ENCODE data around the gene HSF5. TPM values are rescaled to one million over a fixed set of nuclear protein-coding genes. Genes with fewer than 3 reads are reported as not detected.

Gene HSF5
- total and polyA plus RNA-seq, 2 donors (not counting 1 experiment from before 2014, with no cell fraction given): 2.2 to 5.1 TPM

DNA sequence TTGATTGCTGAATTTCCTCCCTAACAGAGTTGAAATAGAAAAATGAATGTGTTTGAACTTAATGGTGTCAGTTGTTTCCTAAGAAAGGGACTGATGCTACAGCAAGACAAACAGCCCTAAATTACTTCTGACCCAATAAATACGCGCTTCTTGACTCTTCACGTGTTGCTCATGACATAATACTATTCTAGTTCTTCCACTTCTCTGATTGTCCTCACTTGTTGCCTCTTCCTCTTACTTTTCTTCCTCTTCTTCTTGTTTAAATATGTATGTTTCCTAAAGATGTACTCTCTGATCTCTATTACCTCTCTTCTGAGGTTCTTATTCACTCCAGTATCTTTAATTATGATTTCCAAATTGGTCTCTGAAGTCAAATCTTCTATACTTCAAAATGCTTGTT is 103.3 kb downstream of the HSF5 start:
- Mint-ChIP-seq H3K27ac (no peak overlapping the region), H3K9me3 (ENCODE audit: insufficient read depth) (no peaks in the 10 kb centered on the region), H3K4me3 (no peak overlapping the region), H3K4me1 (peaks cover 28% of the 10 kb centered on the region), H3K27me3 (no peaks in the 10 kb centered on the region)
- H3K9me3 ChIP-seq (ENCODE audit: control extremely low read depth in 1 of 3, control insufficient read depth in 2 of 3, insufficient read depth in 1 of 3, low read length in 2 of 3): no peaks in the 10 kb centered on the region
- POLR2A ChIA-PET: interaction anchor here (0.9 kb wide), 1 partner anchor 23 kb away, joined by 3 read pairs; no protein-coding TSS in a partner anchor
- H3K36me3 ChIP-seq (replicated peaks in 1 of 2; ENCODE audit: control extremely low read depth in 1 of 2, control insufficient read depth in 1 of 2, extremely low read depth in 1 of 2, insufficient read depth in 2 of 2, low read length in 1 of 2): no peaks in the 10 kb centered on the region
- no peak overlapping the region for H3K4me3 ChIP-seq (ENCODE audit: control extremely low read depth in 1 of 5, extremely low read depth in 1 of 5, insufficient read depth in 1 of 5, low read depth in 2 of 5, low read length in 4 of 5)
- H4K20me1 ChIP-seq (ENCODE audit: control insufficient read depth, insufficient read depth, low read length, poor library complexity, severe bottlenecking): no peaks in the 10 kb centered on the region
- TF ChIP-seq EZH2 (IDR thresholded peaks at IDR 0.05; ENCODE audit: borderline replicate concordance, insufficient read depth, low read depth, low read length, poor library complexity, severe bottlenecking) (no peak), CTCF (IDR thresholded peaks at IDR 0.05) (no peak)
- 57% methylated on average over 3 of the region's 3 CpGs for WGBS (ENCODE audit: insufficient coverage)
- no peak overlapping the region for H3K9ac ChIP-seq (ENCODE audit: low read length)
- H3K4me1 ChIP-seq (ENCODE audit: control insufficient read depth in 2 of 2, insufficient read depth in 2 of 2, low read length in 2 of 2): peaks cover 15 to 16% of the 10 kb centered on the region in 2 donors
- intact Hi-C loops (cut with micrococcal nuclease): no loop called here
- CTCF ChIA-PET: no interaction called here
- H2AFZ ChIP-seq (ENCODE audit: insufficient read depth, low read depth, low read length, poor library complexity, severe bottlenecking): no peak overlapping the region
- no peaks in the 10 kb centered on the region for H3K79me2 ChIP-seq (ENCODE audit: control insufficient read depth, insufficient read depth, low read length)
- DNase-seq (no peak), ATAC-seq (ENCODE audit: low read depth) (no peak)
- H3K4me2 ChIP-seq (replicated peaks; ENCODE audit: low read depth, low read length, poor library complexity, severe bottlenecking): no peak overlapping the region
- H3K27ac ChIP-seq (ENCODE audit: low read length in 2 of 2): no peak overlapping the region
- H3K27me3 ChIP-seq (replicated peaks in 1 of 4; ENCODE audit: control extremely low read depth in 1 of 4, control insufficient read depth in 3 of 4, insufficient read depth in 4 of 4, low read length in 3 of 4): no peaks in the 10 kb centered on the region

DNA sequence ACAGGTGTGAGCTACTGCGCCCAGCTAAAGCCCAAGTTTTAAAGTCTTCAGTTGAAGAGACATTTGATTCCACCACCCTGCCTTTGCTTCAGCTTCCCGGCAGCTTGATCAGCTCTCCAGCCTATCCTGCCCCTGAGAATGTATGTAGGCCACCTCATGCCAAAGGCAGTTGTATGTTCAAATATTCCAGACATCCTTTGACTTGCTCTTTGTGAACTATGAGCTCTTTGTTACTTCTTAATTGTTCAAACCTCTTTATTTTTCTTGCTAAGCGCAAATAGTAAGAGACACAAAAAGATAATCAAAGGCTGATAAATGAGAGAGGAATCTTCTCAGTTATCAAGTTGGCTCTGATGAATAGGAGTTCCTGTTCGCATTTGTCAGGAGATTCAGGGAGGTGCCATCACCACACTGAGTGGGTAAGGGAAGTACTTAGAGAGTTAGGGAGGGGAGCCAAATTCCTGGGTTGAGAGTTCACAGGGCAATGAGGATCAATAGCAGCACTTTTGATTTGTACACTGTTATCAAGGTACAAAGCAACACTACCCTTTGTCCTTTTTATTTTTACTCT is 104.2 kb downstream of the HSF5 start:
- Histone ChIP-seq H3K27me3 (replicated peaks in 1 of 4; ENCODE audit: control extremely low read depth in 1 of 4, control insufficient read depth in 3 of 4, insufficient read depth in 4 of 4, low read length in 3 of 4) (no peaks in the 10 kb centered on the region), H4K20me1 (ENCODE audit: control insufficient read depth, insufficient read depth, low read length, poor library complexity, severe bottlenecking) (no peaks in the 10 kb centered on the region), H3K79me2 (ENCODE audit: control insufficient read depth, insufficient read depth, low read length) (no peaks in the 10 kb centered on the region), H2AFZ (ENCODE audit: insufficient read depth, low read depth, low read length, poor library complexity, severe bottlenecking) (no peak overlapping the region), H3K9me3 (ENCODE audit: control extremely low read depth in 1 of 3, control insufficient read depth in 2 of 3, insufficient read depth in 1 of 3, low read length in 2 of 3) (no peaks in the 10 kb centered on the region), H3K4me2 (replicated peaks; ENCODE audit: low read depth, low read length, poor library complexity, severe bottlenecking) (no peak overlapping the region), H3K27ac (ENCODE audit: low read length in 2 of 2) (no peak overlapping the region), H3K4me1 (ENCODE audit: control insufficient read depth in 2 of 2, insufficient read depth in 2 of 2, low read length in 2 of 2) (peaks cover 15 to 16% of the 10 kb centered on the region in 2 donors), H3K36me3 (replicated peaks in 1 of 2; ENCODE audit: control extremely low read depth in 1 of 2, control insufficient read depth in 1 of 2, extremely low read depth in 1 of 2, insufficient read depth in 2 of 2, low read length in 1 of 2) (no peaks in the 10 kb centered on the region), H3K9ac (ENCODE audit: low read length) (no peak overlapping the region), H3K4me3 (ENCODE audit: control extremely low read depth in 1 of 5, extremely low read depth in 1 of 5, insufficient read depth in 1 of 5, low read depth in 2 of 5, low read length in 4 of 5) (no peak overlapping the region)
- no peaks in the 10 kb centered on the region for H3K27me3 Mint-ChIP-seq
- H3K4me1 Mint-ChIP-seq: peaks cover 28% of the 10 kb centered on the region
- ATAC-seq (ENCODE audit: low read depth) (no peak), DNase-seq (no peak)
- H3K9me3 Mint-ChIP-seq (ENCODE audit: insufficient read depth): no peaks in the 10 kb centered on the region
- no peak overlapping the region for H3K27ac Mint-ChIP-seq
- no peak for TF ChIP-seq EZH2 (IDR thresholded peaks at IDR 0.05; ENCODE audit: borderline replicate concordance, insufficient read depth, low read depth, low read length, poor library complexity, severe bottlenecking)
- TF ChIP-seq CTCF (IDR thresholded peaks at IDR 0.05): no peak
- ChIA-PET CTCF (interaction anchor here (1.1 to 3.5 kb wide), 2 partner anchors 31 to 67 kb away, joined by 3 to 12 read pairs; no protein-coding TSS in a partner anchor), POLR2A (interaction anchor here (0.9 kb wide), 1 partner anchor 24 kb away, joined by 3 read pairs; no protein-coding TSS in a partner anchor)
- intact Hi-C loops (cut with micrococcal nuclease): no loop called here
- H3K4me3 Mint-ChIP-seq: no peak overlapping the region
- 93% methylated on average over 2 of the region's 4 CpGs for WGBS (ENCODE audit: insufficient coverage)
